H1 (cell line): ENCODE results near the gene RAB8B. TPM values are rescaled to one million over a fixed set of nuclear protein-coding genes. Genes with fewer than 3 reads are reported as not detected.

Experiments used
- CHD7 ChIP-seq: fragments of 300-600 bp; sonication (generic); IDR thresholded peaks from 2 replicates; pipeline ENCODE4 v1.7.1; 2012; ENCODE audit warnings: low read length, moderate library complexity, mild to moderate bottlenecking, inconsistent platforms; ENCODE audit not compliant: insufficient replicate concordance
- FOSL1 ChIP-seq: IDR thresholded peaks from 2 replicates; pipeline ENCODE4 v1.6.1; 2011; ENCODE audit warnings: mild to moderate bottlenecking, low read depth, low read length, moderate library complexity; ENCODE audit not compliant: insufficient read depth
- GTF2F1 ChIP-seq: IDR thresholded peaks from 2 replicates; pipeline ENCODE4 v1.6.1; 2012; ENCODE audit warnings: low read depth, low read length, improper control_type of control experiment, borderline replicate concordance
- KDM4A ChIP-seq: IDR thresholded peaks from one replicate; pipeline ENCODE4 v1.7.1; 2012; ENCODE audit warnings: low read depth, mild to moderate bottlenecking, moderate library complexity, low read length, inconsistent platforms; ENCODE audit not compliant: severe bottlenecking
- NANOG ChIP-seq: IDR thresholded peaks from 2 replicates; pipeline ENCODE4 v1.6.1; 2011; ENCODE audit warnings: low read length, low read depth, mild to moderate bottlenecking, inconsistent platforms; ENCODE audit not compliant: insufficient read depth, poor library complexity, severe bottlenecking
- POLR2A ChIP-seq, 2 experiments: IDR thresholded peaks; 1 replicate in 1 of 2; 2 replicates in 1 of 2; pipeline ENCODE4 v1.6.1; 2011; ENCODE audit warnings: low read depth in 2 of 2, low read length in 2 of 2, mild to moderate bottlenecking in 2 of 2; ENCODE audit errors: control extremely low read depth in 1 of 2
- POU5F1 ChIP-seq: IDR thresholded peaks from 2 replicates; pipeline ENCODE4 v1.6.1; 2011; ENCODE audit warnings: low read depth, mild to moderate bottlenecking, low read length, moderate library complexity
- polyA plus RNA-seq, 7 experiments: library from polyadenylated mRNA; depleted of rRNA in 3 of 7; stranded (reverse) in 5 of 7; unstranded in 2 of 7; fragments of >200 nt in 5 of 7; fragments of 200-250 nt in 2 of 7; gene quantifications; 1 replicate in 5 of 7; 2 replicates in 1 of 7; 4 replicates in 1 of 7; pipeline versions ENCODE4 v1.2.1 to v1.2.3, GENCODE V29; 2011 to 2013; ENCODE audit warnings: missing spikeins in 2 of 7, mixed read lengths in 2 of 7
- total RNA-seq: library from RNA; stranded (reverse); fragmentation: NEBNext Ultra II Directional; extraction: Animal tissue kit (Norgen Biotek cat#: 25700); gene quantifications from 2 replicates; pipeline ENCODE4 v1.2.1, GENCODE V29; 2021
- TF ChIP-seq, protein P1 (sequence below): IDR thresholded peaks from 2 replicates; pipeline ENCODE4 v1.6.1; 2012; ENCODE audit warnings: inconsistent platforms
- TF ChIP-seq, protein P2 (sequence below), 3 experiments: IDR thresholded peaks; 1 replicate in 2 of 3; 2 replicates in 1 of 3; pipeline versions ENCODE4 v1.5.1 to v1.6.1; 2011; ENCODE audit warnings: low read length in 3 of 3, mild to moderate bottlenecking in 3 of 3, inconsistent platforms in 2 of 3, low read depth in 1 of 3, moderate library complexity in 1 of 3; ENCODE audit not compliant: insufficient read depth in 1 of 3; ENCODE audit errors: control extremely low read depth in 1 of 3

Gene RAB8B
- total and polyA plus RNA-seq, 2 of the 8 experiments (the other 6 are each of a cell fraction or from before 2014, with no cell fraction given) = 9.5 to 47.8 TPM

DNA sequence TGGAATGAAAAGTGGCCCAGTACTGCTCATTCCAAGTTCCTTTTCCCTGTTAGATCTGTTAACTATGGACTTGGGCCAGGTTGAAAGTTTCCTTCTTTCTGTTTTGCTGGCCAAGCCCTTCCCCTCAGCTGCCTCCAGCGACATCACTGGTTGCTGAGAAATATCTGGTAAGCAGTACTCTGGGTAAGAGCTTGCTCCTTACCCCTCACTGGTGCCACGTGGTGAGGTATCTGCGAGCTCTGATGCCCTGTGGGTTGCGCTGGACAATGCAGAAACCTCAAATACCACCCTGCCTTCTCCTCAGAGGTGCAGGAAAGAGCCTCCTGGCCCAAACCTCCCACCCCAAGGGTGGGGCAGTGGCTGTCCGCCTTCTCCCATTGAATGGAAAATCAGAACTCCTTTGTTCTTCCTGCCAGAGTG, 45.1 kb downstream of the RAB8B start (continued):
- TF ChIP-seq CHD7 = no peak
- no peak for TF ChIP-seq KDM4A
- TF ChIP-seq, protein P1, sequence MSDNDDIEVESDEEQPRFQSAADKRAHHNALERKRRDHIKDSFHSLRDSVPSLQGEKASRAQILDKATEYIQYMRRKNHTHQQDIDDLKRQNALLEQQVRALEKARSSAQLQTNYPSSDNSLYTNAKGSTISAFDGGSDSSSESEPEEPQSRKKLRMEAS = no peak
- no peak for TF ChIP-seq POU5F1
- no peak for TF ChIP-seq FOSL1
- no peak for TF ChIP-seq POLR2A (IDR thresholded peaks at IDR 0.05; ENCODE audit: control extremely low read depth in 1 of 2, low read depth in 2 of 2, low read length in 2 of 2)
- TF ChIP-seq, protein P2, sequence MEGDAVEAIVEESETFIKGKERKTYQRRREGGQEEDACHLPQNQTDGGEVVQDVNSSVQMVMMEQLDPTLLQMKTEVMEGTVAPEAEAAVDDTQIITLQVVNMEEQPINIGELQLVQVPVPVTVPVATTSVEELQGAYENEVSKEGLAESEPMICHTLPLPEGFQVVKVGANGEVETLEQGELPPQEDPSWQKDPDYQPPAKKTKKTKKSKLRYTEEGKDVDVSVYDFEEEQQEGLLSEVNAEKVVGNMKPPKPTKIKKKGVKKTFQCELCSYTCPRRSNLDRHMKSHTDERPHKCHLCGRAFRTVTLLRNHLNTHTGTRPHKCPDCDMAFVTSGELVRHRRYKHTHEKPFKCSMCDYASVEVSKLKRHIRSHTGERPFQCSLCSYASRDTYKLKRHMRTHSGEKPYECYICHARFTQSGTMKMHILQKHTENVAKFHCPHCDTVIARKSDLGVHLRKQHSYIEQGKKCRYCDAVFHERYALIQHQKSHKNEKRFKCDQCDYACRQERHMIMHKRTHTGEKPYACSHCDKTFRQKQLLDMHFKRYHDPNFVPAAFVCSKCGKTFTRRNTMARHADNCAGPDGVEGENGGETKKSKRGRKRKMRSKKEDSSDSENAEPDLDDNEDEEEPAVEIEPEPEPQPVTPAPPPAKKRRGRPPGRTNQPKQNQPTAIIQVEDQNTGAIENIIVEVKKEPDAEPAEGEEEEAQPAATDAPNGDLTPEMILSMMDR (IDR thresholded peaks at IDR 0.05; ENCODE audit: control extremely low read depth in 1 of 3, insufficient read depth in 1 of 3, low read depth in 1 of 3, low read length in 3 of 3) = no peak
- no peak for TF ChIP-seq GTF2F1
- TF ChIP-seq NANOG = no peak
